GM21381 (cell line): ENCODE data around the gene RSPH10B.
"Not testable (repeated sequence)": the region's sequence is repeated elsewhere in the genome, so short reads cannot be mapped to it uniquely, and the experiment has no call there.

Source experiments
- ATAC-seq: cut with Tn5 transposase; IDR thresholded peaks from one replicate; pipeline ENCODE4 v1.9.1; 2021; ENCODE audit warnings: mild to moderate bottlenecking, moderate library complexity; ENCODE audit not compliant: unreplicated experiment

Gene RSPH10B

DNA sequence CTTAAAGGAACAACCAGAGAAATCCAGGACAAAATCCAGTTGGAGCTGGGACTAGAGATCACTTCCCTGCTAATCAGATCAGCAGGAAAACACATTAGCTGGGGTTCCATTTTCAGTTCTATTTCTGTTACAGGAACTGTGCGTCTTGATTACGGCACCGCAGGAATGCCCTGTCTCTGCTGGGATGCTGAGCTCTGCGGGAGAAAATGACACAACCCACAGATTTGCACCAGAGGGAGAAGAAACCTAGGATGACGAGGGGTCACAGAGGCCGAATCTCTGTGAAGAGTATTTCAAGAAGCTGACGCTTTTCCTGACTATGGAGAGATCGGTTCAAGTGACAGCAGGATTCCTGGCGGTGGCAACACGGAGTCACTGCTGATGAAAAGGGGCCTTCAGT is 40.2 kb downstream of the RSPH10B start:
- not testable (repeated sequence) for ATAC-seq

GRCh38 chr7:5926263-5926870 is 44.1 kb downstream of the RSPH10B start:
- ATAC-seq = not testable (repeated sequence)

GRCh38 chr7:5924630-5925029 is 45.9 kb downstream of the RSPH10B start:
- ATAC-seq = not testable (repeated sequence)

DNA sequence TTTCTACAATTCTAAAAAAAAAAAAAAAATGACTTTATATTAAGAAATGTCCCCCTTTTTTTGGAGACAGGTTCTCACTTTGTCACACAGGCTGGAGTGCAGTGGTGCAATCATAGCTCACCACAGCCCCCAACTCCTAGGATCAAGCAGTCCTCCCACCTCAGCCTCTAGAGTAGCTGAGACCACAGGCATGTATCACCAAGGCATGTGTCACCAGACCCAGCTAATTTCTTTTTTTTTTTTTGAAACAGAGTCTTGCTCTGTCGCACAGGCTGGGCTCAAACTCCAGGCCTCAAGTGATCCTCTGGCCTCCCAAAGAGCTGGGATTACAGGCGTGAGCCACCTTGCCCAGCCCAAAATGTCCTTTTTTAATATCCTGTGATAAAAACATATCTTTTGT is 46.3 kb downstream of the RSPH10B start:
- ATAC-seq = not testable (repeated sequence)

DNA sequence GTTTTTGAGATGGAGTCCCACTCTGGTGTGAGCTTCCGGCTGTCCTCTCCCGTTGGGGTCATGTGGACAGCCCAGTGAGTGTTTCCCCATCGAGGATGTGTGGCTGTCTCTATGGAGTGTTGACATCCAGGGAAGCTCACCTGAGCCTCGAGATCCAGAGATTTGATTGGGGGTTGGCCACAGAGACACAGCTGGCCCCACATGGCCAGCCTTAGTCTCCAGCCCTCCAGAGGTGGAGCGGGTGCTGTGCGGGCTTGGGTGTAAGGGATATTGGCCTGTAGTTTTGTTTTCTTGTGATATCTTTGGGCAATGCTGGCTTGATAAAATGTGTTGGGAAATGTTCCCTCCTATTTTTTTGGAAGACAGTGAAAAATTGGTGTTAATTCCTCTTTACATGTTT is 54.0 kb downstream of the RSPH10B start:
- ATAC-seq = not testable (repeated sequence)

DNA sequence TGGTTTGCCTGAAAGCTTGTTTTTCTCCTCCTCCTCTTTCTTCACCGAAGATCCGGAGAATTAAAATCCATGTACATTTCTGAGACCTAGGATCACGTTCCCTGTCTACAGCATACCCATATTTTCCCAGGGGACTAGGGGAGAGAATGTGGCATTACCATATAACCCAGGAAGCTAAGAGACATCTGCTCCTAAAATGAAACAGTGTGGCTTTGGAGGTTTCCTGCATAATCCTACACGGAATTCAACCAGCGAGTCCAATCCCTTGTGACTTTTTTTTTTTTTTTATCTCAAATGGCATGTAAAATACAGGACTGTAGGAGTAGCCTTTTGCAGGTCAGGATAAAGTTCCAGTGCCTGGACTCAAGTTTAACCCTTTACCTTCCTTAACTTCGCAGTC is 61.7 kb downstream of the RSPH10B start:
- not testable (repeated sequence) for ATAC-seq

- not testable (repeated sequence) for ATAC-seq
Observed at GRCh38 chr7:5904726-5905125, 65.8 kb downstream of the RSPH10B start.

- not testable (repeated sequence) for ATAC-seq
Observed at GRCh38 chr7:5903002-5903401, 67.5 kb downstream of the RSPH10B start.

GRCh38 chr7:5898480-5899224 is 71.8 kb downstream of the RSPH10B start, which contains the start of gene CCZ1:
TSS of gene CCZ1 (plus strand) at chr7:5898733. CDS start at chr7:5898800, 67 bp downstream.
- peak; percentile 91 for ATAC-seq

DNA sequence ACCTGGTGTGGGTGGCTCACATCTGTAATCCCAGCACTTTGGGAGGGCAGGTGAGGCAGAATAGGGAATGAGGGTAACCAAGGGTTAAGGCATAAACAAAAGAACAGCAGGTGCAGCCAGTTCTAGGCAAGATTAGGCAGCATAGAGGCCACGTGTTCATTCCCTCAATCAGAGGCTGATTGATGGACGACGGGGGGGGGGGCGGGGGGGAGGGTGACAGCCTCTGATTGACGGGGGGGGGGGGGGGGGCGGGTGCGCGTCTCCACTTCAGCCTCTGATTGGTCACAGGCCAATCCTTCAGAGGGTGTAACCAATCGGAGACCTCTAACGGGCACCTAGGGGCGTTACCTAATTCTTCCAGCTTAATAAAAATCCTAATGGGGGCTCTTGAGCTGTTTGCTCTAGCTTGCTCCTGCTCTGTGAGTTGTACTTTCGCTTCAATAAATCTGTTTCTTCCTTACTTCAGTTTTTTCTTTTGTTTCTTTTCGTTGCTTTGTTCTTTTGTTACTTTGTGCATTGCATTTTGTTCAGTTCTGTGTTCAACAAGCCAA is 73.0 kb downstream of the RSPH10B start:
- ATAC-seq = not testable (repeated sequence)

DNA sequence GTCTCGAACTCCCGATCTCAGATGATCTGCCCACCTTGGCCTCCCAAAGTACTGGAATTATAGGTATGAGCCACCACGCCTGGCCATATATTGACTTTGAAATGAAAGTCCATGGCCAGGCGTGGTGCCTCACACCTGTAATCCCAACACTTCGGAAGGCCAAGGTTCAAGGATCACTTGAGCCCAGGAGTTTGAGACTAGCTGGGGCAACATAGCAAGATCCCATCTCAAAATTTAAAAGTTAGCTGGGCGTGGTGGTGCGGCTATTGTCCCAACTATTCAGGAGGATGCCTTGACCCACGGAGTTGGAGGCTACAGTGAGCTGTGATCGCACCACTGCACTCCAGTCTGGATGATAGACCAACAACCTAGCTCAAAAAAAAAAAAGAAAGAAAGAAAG is 78.0 kb downstream of the RSPH10B start:
- ATAC-seq = no peak

GRCh38 chr7:5890244-5890643 is 80.2 kb downstream of the RSPH10B start:
- ATAC-seq = not testable (repeated sequence)

GRCh38 chr7:5888021-5888420 is 82.5 kb downstream of the RSPH10B start:
- ATAC-seq = not testable (repeated sequence)

- not testable (repeated sequence) for ATAC-seq
Observed at GRCh38 chr7:5884431-5884830, 86.1 kb downstream of the RSPH10B start.

GRCh38 chr7:5880106-5880505 is 90.4 kb downstream of the RSPH10B start:
- ATAC-seq = not testable (repeated sequence)

- not testable (repeated sequence) for ATAC-seq
Observed at GRCh38 chr7:5879591-5879990, 90.9 kb downstream of the RSPH10B start.
